ENCODE measurements around the gene PAPPA. TPM values are rescaled to one million over a fixed set of nuclear protein-coding genes. Genes with fewer than 3 reads are reported as not detected.

The PAPPA gene
- total RNA-seq, 1 donor from 2014 or later, result 0.15 TPM

DNA sequence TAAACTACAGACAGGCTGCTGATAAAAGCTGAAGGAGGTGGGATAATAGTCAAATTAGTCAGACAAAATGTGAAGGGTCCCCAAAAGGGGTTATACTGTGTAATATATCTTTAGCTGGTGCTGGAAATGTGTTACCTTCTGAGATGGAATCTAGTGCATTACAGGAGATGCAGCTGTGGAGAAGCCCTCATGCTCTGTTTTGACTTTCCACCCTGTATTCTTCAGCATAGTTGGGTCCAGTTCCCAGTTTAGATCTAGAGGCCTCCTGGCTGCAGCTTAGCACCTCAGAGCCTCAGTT is 122.6 kb downstream of the PAPPA start:
- Mint-ChIP-seq H3K27ac (peak overlapping the region; percentile 69), H3K27me3 (ENCODE audit: insufficient read depth, low read depth) (peaks cover 5% of the 10 kb centered on the region), H3K4me3 (no peak overlapping the region), H3K36me3 (peaks cover 3% of the 10 kb centered on the region), H3K4me1 (peaks cover 77% of the 10 kb centered on the region), H3K9me3 (no peaks in the 10 kb centered on the region)
- Histone ChIP-seq H3K9me3 (ENCODE audit: low read depth) (no peaks in the 10 kb centered on the region), H3K4me3 (no peak overlapping the region), H3K27me3 (peaks cover 32% of the 10 kb centered on the region), H2AFZ (replicated peaks) (no peak overlapping the region), H3F3A (ENCODE audit: low read depth) (peaks cover 52% of the 10 kb centered on the region), H3K4me2 (no peak overlapping the region), H3K9ac (no peak overlapping the region), H3K79me2 (ENCODE audit: low read depth) (no peaks in the 10 kb centered on the region), H4K20me1 (ENCODE audit: low read depth) (peaks cover 13% of the 10 kb centered on the region), H3K36me3 (no peaks in the 10 kb centered on the region), H3K27ac (no peak overlapping the region), H3K4me1 (peaks cover 57% of the 10 kb centered on the region)
- DNase-seq (ENCODE audit: low spot score), result no peak
- TF ChIP-seq EZH2 (IDR thresholded peaks at IDR 0.05) (no peak), EZH2phosphoT487 (IDR thresholded peaks at IDR 0.05) (no peak)
- TF ChIP-seq, protein P1, sequence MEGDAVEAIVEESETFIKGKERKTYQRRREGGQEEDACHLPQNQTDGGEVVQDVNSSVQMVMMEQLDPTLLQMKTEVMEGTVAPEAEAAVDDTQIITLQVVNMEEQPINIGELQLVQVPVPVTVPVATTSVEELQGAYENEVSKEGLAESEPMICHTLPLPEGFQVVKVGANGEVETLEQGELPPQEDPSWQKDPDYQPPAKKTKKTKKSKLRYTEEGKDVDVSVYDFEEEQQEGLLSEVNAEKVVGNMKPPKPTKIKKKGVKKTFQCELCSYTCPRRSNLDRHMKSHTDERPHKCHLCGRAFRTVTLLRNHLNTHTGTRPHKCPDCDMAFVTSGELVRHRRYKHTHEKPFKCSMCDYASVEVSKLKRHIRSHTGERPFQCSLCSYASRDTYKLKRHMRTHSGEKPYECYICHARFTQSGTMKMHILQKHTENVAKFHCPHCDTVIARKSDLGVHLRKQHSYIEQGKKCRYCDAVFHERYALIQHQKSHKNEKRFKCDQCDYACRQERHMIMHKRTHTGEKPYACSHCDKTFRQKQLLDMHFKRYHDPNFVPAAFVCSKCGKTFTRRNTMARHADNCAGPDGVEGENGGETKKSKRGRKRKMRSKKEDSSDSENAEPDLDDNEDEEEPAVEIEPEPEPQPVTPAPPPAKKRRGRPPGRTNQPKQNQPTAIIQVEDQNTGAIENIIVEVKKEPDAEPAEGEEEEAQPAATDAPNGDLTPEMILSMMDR (IDR thresholded peaks at IDR 0.05), result no peak

DNA sequence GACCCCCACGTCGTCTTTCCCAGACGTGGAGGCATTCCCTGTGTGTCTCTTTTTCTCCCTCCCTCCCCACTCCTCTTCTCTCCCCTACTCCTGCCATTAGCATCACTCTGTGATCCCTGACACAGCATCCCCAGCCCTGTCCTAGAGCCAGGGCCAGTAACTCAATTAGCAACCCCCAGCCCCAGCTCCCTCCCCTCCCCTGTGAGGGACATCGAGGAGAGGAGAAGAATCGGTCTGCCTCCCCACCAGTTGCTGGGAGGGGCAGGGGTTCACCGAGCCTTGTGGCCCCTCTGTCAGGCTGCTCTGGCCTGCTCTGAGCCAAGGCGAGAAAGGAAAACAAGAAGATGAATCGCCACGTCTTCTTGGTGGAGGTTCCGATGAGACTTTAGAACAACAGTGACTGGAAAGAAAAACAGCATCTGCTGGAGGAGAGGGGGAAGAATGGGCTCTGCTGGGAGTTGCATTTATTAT is 123.1 kb downstream of the PAPPA start:
- Histone ChIP-seq H3K9me3 (ENCODE audit: low read depth) (no peaks in the 10 kb centered on the region), H3K4me2 (peak overlapping the region; percentile 47), H2AFZ (replicated peaks) (no peak overlapping the region), H3F3A (ENCODE audit: low read depth) (peaks cover 47% of the 10 kb centered on the region), H4K20me1 (ENCODE audit: low read depth) (peaks cover 11% of the 10 kb centered on the region), H3K4me1 (peaks cover 56% of the 10 kb centered on the region), H3K4me3 (no peak overlapping the region), H3K27ac (no peak overlapping the region), H3K27me3 (peaks cover 31% of the 10 kb centered on the region), H3K79me2 (ENCODE audit: low read depth) (no peaks in the 10 kb centered on the region), H3K36me3 (no peaks in the 10 kb centered on the region), H3K9ac (no peak overlapping the region)
- DNase-seq (ENCODE audit: low spot score), result peak; percentile 30
- Mint-ChIP-seq H3K9me3 (no peaks in the 10 kb centered on the region), H3K36me3 (no peaks in the 10 kb centered on the region), H3K27ac (peak overlapping the region; percentile 70), H3K4me1 (peaks cover 72% of the 10 kb centered on the region), H3K4me3 (no peak overlapping the region), H3K27me3 (ENCODE audit: insufficient read depth, low read depth) (peaks cover 6% of the 10 kb centered on the region)
- no peak for TF ChIP-seq EZH2 (IDR thresholded peaks at IDR 0.05)
- no peak for TF ChIP-seq EZH2phosphoT487 (IDR thresholded peaks at IDR 0.05)
- TF ChIP-seq, protein P1 (IDR thresholded peaks at IDR 0.05), result no peak

DNA sequence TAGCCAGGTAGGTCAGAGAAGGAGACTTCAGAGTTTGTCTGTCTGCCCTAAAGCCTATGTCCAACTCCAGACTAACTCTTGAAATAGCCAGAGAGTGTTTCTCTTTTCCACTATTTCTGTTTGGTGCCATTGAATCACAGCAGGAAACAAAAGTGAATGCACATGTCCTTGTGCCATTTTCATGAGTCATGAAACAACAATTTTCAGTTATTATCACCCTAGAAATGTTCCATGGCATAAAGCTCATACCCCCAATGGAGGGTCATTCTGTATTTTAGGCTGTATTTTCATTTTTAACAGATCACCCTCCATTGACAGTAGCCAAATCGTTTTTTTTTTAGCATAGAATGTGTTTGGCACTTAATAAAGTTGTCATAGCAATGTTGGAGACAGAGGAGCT is 124.7 kb downstream of the PAPPA start:
- Histone ChIP-seq H3K4me3 (no peak overlapping the region), H3K9ac (no peak overlapping the region), H3K79me2 (ENCODE audit: low read depth) (no peaks in the 10 kb centered on the region), H3K27me3 (peaks cover 40% of the 10 kb centered on the region), H3K9me3 (ENCODE audit: low read depth) (no peaks in the 10 kb centered on the region), H4K20me1 (ENCODE audit: low read depth) (peaks cover 15% of the 10 kb centered on the region), H3K4me1 (peaks cover 64% of the 10 kb centered on the region), H3F3A (ENCODE audit: low read depth) (peaks cover 52% of the 10 kb centered on the region), H3K27ac (no peak overlapping the region), H3K36me3 (no peaks in the 10 kb centered on the region), H2AFZ (replicated peaks) (no peak overlapping the region), H3K4me2 (peak overlapping the region; percentile 40)
- H3K36me3 Mint-ChIP-seq, result no peaks in the 10 kb centered on the region
- H3K4me1 Mint-ChIP-seq, result peaks cover 73% of the 10 kb centered on the region
- no peaks in the 10 kb centered on the region for H3K9me3 Mint-ChIP-seq
- H3K27me3 Mint-ChIP-seq (ENCODE audit: insufficient read depth, low read depth), result peaks cover 11% of the 10 kb centered on the region
- TF ChIP-seq EZH2 (IDR thresholded peaks at IDR 0.05) (no peak), EZH2phosphoT487 (IDR thresholded peaks at IDR 0.05) (no peak)
- TF ChIP-seq, protein P1 (IDR thresholded peaks at IDR 0.05), result no peak
- H3K27ac Mint-ChIP-seq, result no peak overlapping the region
- DNase-seq (ENCODE audit: low spot score), result no peak
- H3K4me3 Mint-ChIP-seq, result no peak overlapping the region

All from neural progenitor cell (in vitro differentiated cells).